GM18508 (cell line): Measurements from ENCODE around the gene LSS.
"Not testable (repeated sequence)": the region's sequence is repeated elsewhere in the genome, so short reads cannot be mapped to it uniquely, and the experiment has no call there.

Experiments
- ATAC-seq: cut with Tn5 transposase; IDR thresholded peaks from one replicate; pipeline ENCODE4 v1.9.1; 2021; ENCODE audit warnings: moderate number of reproducible peaks; ENCODE audit not compliant: insufficient read depth, unreplicated experiment

Gene LSS

GRCh38 chr21:46207006-46207919, 21.3 kb downstream of the LSS start:
- no peak for ATAC-seq

GRCh38 chr21:46206163-46207005, 22.2 kb downstream of the LSS start:
- no peak for ATAC-seq

GRCh38 chr21:46205766-46206162, 22.8 kb downstream of the LSS start:
- no peak for ATAC-seq

- no peak for ATAC-seq
Measured at GRCh38 chr21:46205166-46205565, 23.4 kb downstream of the LSS start.

GRCh38 chr21:46203203-46203600, 25.4 kb downstream of the LSS start:
- ATAC-seq = no peak

- no peak for ATAC-seq
Measured at GRCh38 chr21:46202592-46203202, 25.9 kb downstream of the LSS start.

GRCh38 chr21:46200877-46201803, 27.4 kb downstream of the LSS start:
- ATAC-seq = not testable (repeated sequence)

- no peak for ATAC-seq
Measured at GRCh38 chr21:46199436-46200373, 28.9 kb downstream of the LSS start.

GRCh38 chr21:46196733-46197132, 31.8 kb downstream of the LSS start:
- ATAC-seq = no peak

GRCh38 chr21:46195595-46196195, 32.9 kb downstream of the LSS start:
- no peak for ATAC-seq

GRCh38 chr21:46194374-46195334, 33.9 kb downstream of the LSS start:
- ATAC-seq = no peak

GRCh38 chr21:46193829-46194373, 34.7 kb downstream of the LSS start:
- ATAC-seq = no peak

GRCh38 chr21:46191686-46192575, 36.6 kb downstream of the LSS start:
- ATAC-seq = no peak

GRCh38 chr21:46191257-46191685, 37.3 kb downstream of the LSS start:
- no peak for ATAC-seq

- no peak for ATAC-seq
Measured at GRCh38 chr21:46190491-46191131, 38.0 kb downstream of the LSS start.
